ENCODE measurements around the gene MINDY4.

MINDY4 gene

DNA sequence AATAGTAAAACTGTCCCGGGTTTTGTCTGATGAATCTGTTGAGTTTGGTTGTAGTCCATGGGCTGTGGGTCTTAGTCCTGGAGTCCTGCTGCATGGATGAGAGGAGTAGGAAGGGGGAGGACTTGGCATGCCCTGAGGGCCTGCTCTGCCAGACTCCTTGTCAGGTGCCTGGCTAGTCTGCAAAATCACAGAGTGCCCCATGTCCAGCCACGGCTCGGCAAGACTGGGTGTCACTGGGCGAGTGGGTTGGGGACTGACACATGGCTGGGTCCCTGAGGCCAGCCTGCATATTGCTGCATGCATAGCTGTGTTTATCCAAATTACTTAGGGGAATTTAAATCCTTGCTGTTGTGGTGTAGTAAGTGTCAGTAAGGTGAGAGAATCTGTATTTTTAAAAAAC lies 9.7 kb downstream of the MINDY4 start:
- in situ Hi-C loops (cut with HindIII; ENCODE audit: low sequenced_read_pairs) = no loop called here
- no peak for DNase-seq (ENCODE audit: low read depth, low spot score)
- TF ChIP-seq, protein P1, sequence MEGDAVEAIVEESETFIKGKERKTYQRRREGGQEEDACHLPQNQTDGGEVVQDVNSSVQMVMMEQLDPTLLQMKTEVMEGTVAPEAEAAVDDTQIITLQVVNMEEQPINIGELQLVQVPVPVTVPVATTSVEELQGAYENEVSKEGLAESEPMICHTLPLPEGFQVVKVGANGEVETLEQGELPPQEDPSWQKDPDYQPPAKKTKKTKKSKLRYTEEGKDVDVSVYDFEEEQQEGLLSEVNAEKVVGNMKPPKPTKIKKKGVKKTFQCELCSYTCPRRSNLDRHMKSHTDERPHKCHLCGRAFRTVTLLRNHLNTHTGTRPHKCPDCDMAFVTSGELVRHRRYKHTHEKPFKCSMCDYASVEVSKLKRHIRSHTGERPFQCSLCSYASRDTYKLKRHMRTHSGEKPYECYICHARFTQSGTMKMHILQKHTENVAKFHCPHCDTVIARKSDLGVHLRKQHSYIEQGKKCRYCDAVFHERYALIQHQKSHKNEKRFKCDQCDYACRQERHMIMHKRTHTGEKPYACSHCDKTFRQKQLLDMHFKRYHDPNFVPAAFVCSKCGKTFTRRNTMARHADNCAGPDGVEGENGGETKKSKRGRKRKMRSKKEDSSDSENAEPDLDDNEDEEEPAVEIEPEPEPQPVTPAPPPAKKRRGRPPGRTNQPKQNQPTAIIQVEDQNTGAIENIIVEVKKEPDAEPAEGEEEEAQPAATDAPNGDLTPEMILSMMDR (IDR thresholded peaks at IDR 0.05; ENCODE audit: low read depth, low read length) = no peak
- H3K4me3 ChIP-seq (ENCODE audit: low read depth, low read length) = no peak overlapping the region

DNA sequence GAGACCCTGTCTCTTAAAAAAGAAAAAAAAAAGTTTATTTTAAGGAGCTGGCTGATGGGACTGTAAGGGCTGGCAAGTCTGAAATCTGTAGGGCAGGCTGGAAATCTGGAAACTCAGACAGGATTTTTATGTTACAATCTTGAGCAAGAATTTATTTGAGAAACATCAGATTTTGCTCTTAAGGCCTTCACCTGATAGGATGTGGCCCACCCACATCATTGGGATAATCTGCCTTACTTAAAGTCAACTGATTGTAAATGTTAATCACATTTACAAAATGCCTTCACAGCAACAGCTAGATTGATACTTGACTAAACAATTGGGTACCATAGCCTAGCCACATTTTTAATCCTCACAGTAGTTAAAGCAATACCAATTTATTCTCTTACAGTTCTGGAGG lies 11.5 kb downstream of the MINDY4 start:
- H3K4me3 ChIP-seq (ENCODE audit: low read depth, low read length) = no peak overlapping the region
- TF ChIP-seq, protein P1 (IDR thresholded peaks at IDR 0.05; ENCODE audit: low read depth, low read length) = no peak
- no peak for DNase-seq (ENCODE audit: low read depth, low spot score)
- in situ Hi-C loops (cut with HindIII; ENCODE audit: low sequenced_read_pairs) = no loop called here

DNA sequence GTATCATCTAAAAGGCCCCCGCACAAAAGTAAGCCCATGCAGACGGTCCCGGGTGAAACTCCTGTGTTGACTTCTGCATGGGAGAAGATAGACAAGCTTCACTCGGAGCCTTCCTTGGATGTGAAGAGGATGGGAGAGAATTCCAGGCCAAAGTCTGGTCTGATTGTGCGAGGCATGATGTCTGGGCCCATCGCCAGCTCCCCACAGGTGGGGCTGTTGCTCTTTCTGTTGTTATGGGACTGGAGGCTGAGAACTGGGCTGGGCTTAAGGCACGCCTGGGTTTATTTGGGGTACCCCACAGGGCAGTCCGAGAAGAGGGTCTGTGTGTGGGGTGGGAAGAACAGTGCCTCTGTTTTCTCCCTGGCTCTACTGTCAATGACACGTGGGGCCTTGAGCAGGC lies 14.6 kb downstream of the MINDY4 start:
- TF ChIP-seq, protein P1 (IDR thresholded peaks at IDR 0.05; ENCODE audit: low read depth, low read length) = no peak
- DNase-seq (ENCODE audit: low read depth, low spot score) = no peak
- in situ Hi-C loops (cut with HindIII; ENCODE audit: low sequenced_read_pairs) = no loop called here

DNA sequence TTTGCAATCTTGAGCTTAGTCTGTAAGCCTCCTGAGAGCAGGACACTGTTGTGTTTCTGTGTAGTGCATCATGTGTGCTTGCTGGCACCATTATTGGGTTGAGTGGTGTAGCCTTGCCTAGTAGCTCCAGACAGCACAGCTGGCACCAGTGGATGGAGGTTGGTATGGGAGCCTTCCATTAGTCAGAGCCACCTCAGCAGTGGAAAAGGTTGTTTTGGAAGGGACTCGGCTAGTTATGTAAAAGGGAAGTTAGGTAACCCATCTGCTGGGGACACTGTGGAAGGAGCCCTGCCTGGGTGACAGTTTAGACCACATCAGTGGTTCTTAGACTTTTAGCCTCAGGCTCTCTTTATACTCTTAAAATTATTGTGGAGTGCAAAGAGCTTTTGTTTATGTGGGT lies 16.3 kb downstream of the MINDY4 start:
- no peak for DNase-seq (ENCODE audit: low read depth, low spot score)
- H3K4me3 ChIP-seq (ENCODE audit: low read depth, low read length) = no peak overlapping the region
- in situ Hi-C loops (cut with HindIII; ENCODE audit: low sequenced_read_pairs) = no loop called here
- TF ChIP-seq, protein P1 (IDR thresholded peaks at IDR 0.05; ENCODE audit: low read depth, low read length) = no peak

More for the DNA sequence above, 14.6 kb downstream of the MINDY4 start:
- H3K4me3 ChIP-seq (ENCODE audit: low read depth, low read length) = no peak overlapping the region

DNA sequence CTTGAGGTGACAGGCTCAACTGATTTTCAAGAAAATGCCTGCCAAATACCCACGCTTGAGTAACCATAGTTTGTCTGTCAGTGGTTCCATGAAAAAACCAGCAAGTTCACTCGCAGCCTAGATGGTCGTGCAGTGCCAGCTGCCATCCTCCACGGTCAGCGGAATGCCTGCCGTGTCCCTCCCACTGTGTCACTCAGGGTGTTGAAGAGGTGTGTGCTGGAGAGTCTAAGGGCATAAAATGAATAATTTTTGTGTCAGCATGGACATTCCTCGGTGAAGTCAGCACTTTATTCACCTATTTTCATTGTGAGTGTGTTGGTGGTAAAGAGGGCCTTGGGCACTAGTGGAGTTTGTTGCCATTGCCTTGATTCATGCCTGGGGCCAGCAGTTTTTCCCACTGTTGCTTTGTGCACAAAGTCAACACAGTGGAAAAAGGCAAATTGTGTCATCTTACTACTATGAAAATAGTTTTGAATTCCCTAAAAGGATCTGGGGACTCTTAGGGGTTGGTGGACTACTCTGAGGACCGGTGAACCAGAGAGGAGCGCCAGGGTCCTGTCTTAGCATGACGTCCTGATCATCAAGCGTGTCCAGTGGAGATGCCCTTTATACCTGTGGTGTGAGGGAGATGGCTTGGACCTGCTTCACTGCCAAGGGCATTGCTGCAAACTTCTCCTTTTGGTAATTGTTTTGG lies 17.6 kb downstream of the MINDY4 start:
- no peak for DNase-seq (ENCODE audit: low read depth, low spot score)
- TF ChIP-seq, protein P1 (IDR thresholded peaks at IDR 0.05; ENCODE audit: low read depth, low read length) = no peak
- in situ Hi-C loops (cut with HindIII; ENCODE audit: low sequenced_read_pairs) = no loop called here
- H3K4me3 ChIP-seq (ENCODE audit: low read depth, low read length) = no peak overlapping the region

DNA sequence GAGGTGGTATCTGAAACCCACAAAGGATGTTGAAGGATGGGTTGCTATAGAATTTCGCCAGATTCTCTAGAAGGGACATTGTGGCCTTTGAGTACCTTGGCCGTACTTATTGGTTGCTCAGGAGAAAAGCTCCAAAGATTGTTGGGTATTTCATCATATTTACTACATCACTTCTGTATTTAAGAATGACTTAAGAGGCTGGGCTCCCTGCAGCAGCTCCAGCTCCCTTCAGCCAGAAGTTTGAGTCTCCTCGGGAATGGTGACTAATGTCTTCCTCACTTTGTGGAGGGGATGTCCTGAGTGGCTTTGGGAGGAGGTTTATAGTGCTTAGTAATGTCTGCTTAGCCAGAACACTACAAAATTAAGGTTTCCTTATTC lies 18.1 kb downstream of the MINDY4 start:
- H3K4me3 ChIP-seq (ENCODE audit: low read depth, low read length) = no peak overlapping the region
- TF ChIP-seq, protein P1 (IDR thresholded peaks at IDR 0.05; ENCODE audit: low read depth, low read length) = no peak
- in situ Hi-C loops (cut with HindIII; ENCODE audit: low sequenced_read_pairs) = no loop called here
- peak; percentile 74 for DNase-seq (ENCODE audit: low read depth, low spot score)

Measured in astrocyte of the spinal cord (primary cell).